Endometrium (tissue), 2 donors: Measurements from ENCODE around the gene KCNQ1.

Experiments
- FAIRE-seq: peaks from 2 replicates; lab custom pipeline; 2012; peaks lifted over from hg19 to GRCh38; lab: Jason Lieb, UNC
- donor health status: control.
- donor health status: control.

Gene KCNQ1

DNA sequence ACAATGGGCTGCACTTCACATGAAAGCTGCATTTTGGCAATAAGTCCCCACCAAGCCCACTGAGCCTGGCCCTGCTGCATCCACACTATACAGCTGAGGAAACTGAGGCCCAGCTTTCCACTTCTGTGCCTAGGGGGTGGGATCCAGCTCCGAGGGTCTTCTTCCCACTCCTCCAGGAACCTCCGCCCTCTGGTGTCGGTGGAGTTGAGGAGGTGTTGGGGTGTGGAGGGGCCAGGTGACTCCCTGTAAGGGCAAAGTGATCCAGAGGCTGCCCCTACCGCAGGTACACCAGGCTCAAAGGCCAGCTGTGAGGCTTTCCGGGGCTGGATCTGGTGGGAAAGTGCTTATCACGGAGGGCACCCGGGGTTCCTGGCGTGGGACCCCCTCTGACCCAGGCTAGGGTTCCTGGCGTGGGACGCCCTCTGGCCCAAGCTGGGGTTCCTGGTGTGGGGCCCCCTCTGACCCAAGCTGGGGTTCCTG is 125.0 kb downstream of the KCNQ1 start:
- FAIRE-seq = no peak

DNA sequence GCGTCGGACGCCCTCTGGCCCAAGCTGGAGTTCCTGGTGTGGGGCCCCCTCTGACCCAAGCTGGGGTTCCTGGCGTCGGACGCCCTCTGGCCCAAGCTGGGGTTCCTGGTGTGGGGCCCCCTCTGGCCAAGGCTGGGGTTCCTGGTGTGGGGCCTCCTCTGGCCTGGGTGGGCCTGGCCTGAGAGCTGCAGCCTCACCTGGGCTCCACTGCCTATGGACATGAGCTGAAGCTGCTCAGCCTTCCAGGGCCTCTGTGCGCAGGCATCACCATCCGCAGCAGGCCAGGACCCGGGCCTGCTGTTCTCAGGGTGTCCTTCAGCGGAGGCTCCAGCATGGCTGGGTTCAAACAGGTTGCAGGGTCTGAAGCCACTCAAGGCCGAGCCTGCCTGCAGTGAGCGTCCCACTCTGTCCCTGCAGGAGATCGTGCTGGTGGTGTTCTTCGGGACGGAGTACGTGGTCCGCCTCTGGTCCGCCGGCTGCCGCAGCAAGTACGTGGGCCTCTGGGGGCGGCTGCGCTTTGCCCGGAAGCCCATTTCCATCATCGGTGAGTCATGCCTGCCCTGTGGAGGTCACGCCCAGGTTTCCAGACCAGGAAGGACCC is 125.5 kb downstream of the KCNQ1 start:
- no peak for FAIRE-seq

DNA sequence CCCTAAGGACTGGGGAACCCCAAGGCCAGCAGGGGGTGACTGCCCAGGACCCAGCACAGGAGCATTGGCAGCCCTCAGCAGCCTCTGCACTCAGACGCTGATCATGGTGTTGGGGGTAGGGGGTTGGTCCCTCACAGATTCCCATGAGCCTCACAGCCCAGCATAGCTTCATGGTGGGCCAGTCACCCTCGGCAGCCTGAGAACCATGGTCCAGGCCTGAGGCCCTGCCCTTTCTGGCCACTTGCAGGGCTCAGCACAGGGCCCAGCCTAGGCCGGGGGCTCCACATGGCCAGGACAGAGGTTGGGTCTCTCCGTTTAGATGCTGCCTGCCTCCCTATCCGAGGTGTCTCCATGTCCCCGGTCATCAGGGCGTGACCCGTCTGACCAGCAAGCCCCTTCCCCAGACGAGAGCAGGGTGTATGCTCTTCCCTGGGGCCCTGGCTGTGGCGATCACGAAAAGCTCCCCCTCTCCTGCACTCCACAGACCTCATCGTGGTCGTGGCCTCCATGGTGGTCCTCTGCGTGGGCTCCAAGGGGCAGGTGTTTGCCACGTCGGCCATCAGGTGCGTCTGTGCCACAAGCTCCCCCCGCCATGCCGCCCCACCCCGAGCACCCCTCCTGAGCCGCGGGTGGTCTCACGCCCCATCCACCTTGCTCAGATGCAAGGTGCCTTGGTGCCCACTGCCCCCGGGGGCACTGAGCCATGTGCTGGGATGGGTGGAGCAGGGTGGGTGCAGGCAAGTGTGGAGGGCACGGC is 126.2 kb downstream of the KCNQ1 start:
- FAIRE-seq = no peak

DNA sequence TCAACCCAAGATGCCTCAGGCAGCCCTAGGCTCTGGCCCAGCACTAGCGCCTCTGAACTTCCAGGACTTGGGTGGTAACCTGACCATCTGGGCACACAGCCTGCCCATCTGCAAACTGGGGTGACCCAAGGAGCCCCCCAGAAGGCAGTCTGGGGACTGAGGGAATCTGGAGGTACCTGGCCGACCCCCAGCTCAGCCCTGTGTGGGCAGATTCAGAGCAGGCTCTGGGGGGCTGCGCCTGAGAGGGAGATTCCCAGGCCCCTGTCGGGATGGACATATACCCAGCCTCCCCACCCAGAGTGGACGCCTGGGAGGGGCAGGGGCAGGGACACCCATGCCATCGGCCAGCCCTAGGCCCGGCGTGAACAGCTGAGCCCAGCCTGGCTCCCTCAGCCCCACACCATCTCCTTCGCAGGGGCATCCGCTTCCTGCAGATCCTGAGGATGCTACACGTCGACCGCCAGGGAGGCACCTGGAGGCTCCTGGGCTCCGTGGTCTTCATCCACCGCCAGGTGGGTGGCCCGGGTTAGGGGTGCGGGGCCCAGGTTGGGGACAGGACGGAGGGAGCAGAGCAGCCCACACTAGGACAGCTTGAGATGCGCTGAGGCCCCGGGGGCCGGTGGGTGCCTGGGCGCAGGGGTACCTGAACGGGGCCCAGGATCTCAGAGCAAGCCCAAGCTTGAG is 126.9 kb downstream of the KCNQ1 start:
- FAIRE-seq = no peak

DNA sequence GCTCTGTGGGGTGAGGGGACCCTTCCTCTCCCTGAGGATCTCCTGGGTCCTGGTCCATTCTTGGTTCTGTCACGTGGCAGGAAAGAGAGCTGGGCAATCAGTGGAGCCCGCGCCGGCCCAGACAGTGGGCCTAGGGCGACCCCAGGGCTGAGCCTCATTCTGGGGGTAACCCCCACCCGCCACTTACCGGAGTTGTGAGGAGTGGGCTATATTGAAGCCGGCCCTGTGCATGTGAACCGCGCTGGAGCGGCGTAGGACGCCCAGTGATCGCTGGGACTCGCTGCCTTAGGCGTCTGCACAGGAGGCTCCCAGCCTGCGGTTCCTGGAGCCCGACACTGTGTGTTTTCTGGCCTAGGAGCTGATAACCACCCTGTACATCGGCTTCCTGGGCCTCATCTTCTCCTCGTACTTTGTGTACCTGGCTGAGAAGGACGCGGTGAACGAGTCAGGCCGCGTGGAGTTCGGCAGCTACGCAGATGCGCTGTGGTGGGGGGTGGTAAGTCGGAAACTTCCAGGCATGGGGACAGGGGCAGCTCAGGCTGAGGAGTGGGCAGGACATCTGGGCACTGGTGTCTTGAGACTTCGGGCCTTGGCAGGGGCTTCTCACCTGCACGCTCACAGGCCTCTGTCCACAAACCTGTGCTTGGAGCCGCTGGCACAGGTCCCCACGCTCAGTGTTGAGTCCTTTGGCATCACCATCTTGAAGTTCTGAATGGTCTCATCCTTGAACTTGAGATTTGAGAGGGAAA is 127.9 kb downstream of the KCNQ1 start:
- no peak for FAIRE-seq

DNA sequence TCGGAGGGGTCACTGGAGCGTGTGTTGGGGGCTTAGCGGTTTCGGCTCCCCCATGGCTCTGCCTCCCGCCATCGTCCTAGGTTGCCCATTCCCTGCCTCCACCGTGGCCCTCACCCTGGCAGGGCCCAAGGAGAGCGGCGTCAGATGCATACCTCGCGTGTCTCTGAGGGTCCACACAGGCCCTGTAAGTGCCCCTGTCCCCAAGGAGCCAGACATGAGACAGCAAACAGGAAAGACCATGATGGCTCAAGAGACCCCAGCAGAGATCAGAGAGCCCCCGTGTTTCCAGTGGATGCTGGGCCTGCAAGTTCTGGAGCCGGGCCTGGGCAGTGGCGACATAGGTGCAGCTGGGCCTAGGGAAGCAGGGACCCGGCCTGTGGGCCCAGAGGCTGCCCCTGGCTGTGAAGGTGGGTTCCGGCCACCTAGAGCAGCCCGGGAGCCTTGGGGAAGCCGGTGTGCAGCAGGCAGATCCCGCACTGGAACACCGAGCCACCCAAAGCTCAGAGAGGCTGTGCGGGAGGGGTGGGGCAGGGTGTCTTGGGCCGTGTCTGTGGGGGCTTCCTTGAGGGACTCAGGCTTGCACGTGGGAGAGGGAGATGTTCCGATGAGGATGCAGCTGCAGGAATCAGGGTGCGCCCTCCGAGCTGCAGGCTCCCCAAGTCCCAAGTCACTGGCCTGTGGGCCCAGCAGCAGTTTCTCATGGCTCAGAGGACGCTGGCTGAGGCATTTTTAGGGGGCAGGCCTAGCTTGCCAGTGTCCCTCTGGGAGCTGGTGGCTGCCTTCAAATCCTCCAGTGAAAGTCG is 128.6 kb downstream of the KCNQ1 start:
- no peak for FAIRE-seq

DNA sequence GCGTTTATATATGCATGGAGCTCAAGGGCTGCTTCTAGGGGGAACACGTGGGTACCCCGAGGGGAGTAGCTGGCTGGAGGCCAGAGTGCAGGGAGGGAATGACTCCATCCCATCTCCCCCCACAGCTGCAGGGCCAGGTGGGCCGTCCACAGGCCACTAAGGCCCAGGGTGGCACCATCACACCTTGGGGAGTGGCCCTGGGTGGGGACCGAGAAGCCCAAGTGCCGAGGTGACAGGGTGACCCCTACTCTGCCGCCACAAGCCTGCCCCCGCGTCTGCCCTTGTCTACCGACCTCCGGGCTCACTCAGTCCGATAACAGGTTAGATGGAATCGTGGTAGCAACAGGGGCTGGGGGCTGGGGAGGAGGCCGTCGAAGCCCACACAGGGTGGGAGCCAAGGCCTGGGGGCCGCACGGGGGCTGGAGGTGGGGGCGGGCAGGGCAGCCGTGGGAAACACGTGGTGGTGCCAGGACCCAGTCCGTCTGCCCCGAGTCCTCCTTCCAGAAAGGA is 129.3 kb downstream of the KCNQ1 start:
- FAIRE-seq = no peak

DNA sequence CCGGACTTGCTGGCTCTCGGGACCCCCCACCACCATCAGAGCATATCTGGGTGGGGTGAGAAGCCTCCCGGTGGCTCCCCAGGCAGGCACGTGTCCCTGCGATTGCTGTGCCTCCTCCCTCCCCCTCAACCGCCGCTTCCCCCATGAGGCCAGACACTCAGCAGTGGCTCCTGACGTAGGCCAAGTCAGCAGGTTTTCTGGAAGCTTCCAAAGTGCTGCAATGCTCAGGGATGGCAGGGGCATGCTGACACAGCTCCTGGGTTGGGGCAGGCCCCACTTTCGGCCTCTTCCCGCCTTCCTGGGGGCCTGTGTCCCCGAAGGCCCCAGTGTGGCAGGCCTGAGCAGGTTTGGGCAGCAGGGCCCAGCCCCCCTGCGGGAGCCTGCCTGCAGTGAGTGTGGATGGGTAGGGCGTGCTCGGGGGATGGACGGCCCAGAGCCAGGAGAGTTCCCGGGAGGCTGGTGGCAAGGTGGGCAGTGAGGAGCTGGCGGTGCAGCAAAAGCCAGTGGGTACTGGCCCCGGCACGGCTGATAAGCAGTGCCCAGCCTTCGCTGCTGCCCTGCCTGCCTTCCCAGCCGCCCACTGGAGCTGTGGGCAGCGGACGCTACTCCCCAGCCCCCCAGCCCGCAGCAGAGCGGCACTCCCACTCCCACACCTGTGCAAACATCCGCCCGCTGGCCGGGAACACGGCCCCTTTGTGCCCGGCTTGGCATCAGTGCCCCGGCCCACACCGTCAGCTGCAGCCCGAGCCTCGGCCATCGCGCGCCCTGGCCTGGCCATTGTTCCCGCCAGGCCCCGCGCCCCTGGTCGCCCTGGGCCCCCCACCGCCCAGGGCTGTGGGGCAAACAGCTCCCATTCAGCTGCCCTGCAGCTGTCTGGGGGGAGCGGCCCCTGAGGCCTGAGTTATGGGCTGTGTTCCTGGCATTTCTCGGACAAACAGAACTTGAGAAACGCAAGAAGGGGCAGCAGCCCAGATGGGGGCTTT is 130.0 kb downstream of the KCNQ1 start:
- FAIRE-seq = no peak

DNA sequence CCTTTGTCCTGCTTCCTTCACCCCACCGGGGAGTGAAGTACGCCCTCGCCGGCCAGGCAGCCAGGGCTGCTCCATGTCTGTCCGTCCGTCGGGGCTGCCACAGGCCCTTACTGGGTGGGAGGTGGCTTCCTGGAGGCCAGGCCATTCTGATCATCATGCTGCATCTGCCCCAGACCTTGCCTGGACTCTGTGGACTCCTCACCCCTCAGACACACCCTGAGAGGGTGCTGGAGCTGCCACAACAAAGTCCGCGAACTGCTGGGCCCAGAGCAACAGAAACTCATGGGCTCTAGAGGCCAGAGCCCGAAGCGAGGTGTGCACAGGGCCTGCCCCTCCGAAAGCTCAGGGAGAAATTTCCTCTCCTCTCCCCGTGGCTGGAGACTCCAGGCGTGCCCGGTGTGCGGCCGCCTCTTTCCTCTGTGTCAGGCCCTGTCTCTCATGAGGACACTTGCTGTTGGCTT is 130.8 kb downstream of the KCNQ1 start:
- no peak for FAIRE-seq

DNA sequence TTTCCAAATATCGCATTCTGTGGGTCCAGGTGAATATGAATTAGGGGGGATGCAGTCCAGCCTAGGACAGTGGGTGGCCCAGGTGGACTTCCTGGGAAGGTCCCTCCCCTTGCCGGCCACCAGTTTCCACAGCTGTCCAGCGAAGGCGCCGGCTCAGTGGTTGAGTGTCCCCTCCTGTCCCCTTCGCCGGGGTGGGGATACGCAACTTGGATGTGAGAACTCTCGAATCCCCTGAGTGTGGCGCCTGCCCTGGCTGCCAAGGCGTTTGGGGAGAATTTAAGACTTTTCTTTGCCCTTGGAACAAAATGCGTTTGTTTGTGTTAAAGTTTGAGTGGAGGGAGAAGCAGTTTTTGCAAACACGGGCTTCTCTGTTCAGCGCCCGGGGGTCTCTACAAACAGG is 131.3 kb downstream of the KCNQ1 start:
- no peak for FAIRE-seq

DNA sequence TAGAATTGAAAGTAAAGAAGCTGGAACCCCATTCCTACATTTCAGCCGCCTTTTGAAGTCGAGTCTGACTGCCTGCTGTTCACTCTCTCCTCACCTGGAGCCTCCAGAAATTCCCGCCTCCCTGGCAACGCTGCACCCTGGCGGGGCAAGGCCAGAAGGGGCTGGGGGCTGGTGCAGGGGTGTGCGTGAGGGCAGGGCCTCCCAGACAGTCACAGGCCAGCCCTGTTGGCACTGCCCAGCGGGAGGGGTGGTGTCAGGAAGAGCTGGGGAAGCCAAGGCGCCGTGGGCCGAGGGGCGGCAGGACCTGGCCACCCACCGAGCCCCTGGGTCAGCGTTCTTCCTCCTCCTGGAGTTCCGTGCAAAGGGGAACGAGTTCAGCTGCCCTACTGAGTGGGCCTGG is 131.7 kb downstream of the KCNQ1 start:
- no peak for FAIRE-seq

DNA sequence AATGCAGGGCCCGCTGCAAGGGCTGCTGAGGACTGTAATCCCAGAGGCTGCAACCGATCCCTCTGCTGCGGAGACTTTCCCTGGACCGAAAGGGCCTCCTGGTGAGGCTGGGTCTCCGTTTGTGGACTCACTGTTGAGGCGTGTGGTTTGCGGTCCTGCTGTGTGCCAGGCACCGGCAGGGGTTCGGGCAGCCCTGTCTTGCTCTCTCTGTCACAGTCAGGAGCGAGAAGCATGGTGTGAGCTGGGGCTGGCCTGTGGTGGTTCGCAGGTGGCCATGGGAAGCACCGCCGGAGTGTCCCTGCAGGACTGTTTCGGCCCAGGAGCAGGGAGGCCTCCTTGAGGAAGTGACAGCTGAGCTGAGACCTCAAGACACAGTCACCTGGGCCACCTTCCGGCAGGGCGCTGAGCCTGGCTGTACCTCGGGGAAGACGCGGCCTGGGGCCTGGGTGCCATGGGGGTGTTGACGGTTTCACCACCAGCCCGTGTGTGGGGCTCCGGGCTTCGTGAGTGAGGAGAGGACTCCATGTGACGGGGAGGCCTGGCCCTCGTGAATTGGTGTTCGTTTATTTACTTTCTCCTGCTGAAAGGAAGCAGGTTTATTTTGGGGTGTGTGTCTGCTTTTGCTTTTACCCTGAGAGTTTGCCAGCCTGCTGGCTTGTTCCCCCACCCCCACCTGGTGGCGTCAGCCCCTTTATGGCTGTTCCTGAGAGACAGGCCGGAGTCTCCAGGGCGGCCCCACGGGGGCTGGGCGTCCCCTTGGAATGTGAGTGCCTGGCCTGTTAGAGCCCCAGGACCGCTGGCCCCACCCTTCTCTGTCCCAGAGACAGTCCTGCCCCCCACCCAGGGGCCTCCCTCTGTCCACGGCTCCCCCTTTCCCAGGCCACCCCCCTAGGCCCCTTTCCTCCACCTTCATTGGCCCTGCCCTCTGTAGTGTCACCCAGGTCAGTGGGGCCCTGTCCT is 132.5 kb downstream of the KCNQ1 start:
- no peak for FAIRE-seq

DNA sequence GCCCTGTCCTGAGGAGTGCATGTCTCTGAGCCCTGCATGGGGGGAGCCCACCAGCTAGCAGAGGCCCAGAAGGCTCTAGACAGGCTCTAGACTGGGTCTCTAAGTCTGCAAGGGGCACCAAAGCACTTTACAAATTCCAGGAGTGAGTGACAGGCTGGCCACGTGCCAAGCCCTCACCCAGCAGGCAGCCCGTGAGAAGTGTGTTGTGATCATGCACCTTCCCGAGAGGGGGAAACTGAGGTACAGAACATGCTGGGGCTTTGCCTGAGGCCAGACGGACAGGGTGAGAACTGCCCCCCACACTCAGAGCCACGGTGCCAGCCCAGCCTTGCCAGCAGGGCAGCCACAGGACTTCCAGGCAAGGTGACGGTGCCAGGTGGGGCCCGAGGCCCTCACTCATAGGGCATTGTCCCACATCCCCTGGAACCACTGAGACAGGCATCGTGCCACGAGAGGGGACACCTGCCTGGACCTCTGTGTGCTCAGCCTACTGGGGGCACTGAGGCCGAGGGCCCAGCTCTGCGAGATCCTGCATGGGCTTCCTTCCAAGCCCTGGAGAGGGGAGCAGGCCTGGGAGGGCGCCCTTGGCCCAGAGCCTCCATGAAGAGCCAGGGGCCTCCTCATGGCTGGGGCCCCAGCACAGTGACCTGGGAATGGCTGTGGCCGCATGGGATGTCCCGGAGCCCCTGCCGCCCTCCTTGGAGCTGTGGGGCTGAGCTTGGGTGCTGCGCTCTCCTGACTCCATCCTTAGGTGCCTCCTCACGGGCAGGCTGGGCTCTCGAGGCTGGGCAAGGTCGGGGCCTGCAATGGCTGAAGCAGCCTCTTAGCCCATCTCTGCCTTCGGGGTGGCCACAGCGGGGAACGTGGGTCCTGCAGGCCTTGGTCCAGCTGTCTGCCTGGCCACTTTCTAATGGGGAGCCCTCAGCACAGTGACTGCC is 133.5 kb downstream of the KCNQ1 start:
- FAIRE-seq = no peak

DNA sequence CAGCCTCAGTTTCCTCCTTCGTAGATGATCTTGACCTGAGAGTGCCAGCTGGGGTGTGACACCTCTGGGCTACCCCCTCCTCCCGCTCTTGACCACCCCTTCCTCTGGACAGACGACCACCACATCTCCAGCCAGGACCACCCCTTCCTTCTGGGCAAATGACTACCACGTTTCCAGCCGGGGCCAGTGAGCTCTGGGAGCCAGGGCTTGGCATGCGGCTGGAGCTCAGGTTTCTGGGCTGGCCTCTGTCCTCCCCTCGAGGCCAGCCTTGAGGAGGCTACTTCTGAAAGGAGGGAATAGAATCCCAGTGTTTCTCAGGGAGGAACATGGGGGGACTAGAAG is 134.1 kb downstream of the KCNQ1 start:
- FAIRE-seq = no peak

DNA sequence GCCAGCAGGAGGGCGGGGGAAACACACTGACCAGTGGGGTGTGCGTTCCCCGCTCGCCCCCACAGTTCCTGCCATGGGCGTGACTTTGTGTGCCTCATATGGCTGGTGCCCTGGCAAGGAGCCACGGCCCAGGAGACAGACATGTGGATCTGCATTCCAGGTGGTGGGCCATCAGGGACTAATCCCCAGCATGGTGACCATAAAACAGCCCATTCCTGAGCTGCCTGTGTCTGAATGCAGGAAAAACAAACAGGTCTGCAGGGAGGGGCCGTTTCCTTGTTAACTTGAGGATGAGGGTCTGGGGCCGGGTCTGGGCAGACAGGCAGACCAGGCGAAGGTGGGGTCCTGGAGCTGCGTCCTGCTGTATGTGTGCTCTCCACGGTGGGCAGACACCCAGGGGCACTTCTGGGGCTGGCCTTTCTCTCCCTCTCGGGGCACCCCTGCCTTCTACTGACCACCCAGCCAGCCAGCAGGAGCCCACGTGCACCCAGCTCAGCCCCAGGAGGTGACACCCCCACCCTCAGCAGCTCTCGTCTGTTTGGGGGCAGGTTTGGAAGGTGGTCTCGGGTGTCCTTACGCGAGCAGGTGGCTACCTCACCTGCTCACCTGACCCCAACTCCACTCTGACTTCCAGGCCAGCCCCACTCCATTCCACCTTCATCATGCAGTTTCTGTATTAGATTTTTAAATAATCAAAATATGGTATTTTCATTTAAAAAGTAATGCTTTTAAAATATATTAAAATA is 134.7 kb downstream of the KCNQ1 start:
- FAIRE-seq = no peak

DNA sequence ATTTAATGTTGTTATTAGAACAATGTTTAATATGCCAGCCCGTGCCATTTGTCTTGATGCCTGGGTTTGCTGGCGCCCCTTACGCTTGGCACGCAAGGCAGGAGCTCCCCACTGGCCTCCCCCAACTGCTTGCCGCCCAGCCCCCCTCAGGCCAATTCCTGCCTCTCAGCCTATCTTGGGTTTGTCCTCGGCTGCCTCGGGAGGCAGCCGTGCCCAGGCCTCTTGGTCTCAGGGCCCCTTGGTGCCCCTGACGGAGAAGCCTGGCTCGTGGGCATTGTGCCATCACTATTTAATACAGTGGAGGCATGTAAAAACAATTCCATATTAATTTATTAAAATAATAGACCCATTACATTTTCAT is 135.2 kb downstream of the KCNQ1 start:
- FAIRE-seq = no peak

DNA sequence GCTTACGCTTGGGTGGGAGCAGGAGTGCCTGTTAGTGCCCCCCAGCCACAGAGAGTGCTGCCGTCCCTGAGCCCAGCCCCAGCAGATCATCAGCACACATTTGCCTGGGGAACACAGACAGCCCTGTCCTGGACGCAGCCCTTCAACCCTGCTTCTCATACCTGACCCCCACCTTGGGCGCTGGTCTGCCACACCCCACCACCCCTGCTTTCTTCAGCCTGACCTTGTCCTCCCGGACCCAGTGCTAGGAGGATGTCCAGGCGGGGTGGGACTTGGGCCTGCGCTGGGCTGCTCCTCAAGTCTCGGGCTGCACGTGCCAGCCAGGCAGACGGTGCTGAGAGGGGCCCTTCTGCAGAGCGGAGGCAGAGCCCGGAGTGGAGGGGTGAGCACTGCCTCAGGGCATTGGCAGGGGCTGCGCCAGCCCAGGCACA is 135.8 kb downstream of the KCNQ1 start:
- no peak for FAIRE-seq
